Muscle of arm (tissue), 12 donors: ENCODE data around the gene APC2. TPM values are rescaled to one million over a fixed set of nuclear protein-coding genes. Genes with fewer than 3 reads are reported as not detected.
"Not testable (repeated sequence)": the region's sequence is repeated elsewhere in the genome, so short reads cannot be mapped to it uniquely, and the experiment has no call there.

Experiments
- DNase-seq: peaks from one replicate; pipeline ENCODE4 v3.0.0-alpha.2; 2013
- polyA plus RNA-seq, 12 donors: library from polyadenylated mRNA; unstranded; fragments of 120-200 nt; gene quantifications; one replicate each; pipeline ENCODE4 v1.2.1, GENCODE V29; 2013; ENCODE audit not compliant: insufficient read length in 12 of 12

Gene APC2
- polyA plus RNA-seq, 12 donors: 0.45 to 6.1 (median 0.74) TPM; not detected in 1

- no peak for DNase-seq
Measured at GRCh38 chr19:1509602-1510441, 59.9 kb downstream of the APC2 start.

GRCh38 chr19:1510442-1510806 is 60.5 kb downstream of the APC2 start:
- no peak for DNase-seq

- no peak for DNase-seq
Measured at GRCh38 chr19:1510807-1511206, 60.9 kb downstream of the APC2 start.

GRCh38 chr19:1511318-1512317 is 61.7 kb downstream of the APC2 start:
- no peak for DNase-seq

- no peak for DNase-seq
Measured at GRCh38 chr19:1512671-1513498, 63.0 kb downstream of the APC2 start, which contains the start of gene ADAMTSL5. Gene ADAMTSL5 (minus strand): TSS chr19:1513019. CDS start chr19:1510943, 2,076 bp downstream.

GRCh38 chr19:1513499-1514294 is 63.8 kb downstream of the APC2 start:
- DNase-seq: no peak

GRCh38 chr19:1514295-1514661 is 64.4 kb downstream of the APC2 start:
- no peak for DNase-seq

GRCh38 chr19:1514986-1515721 is 65.2 kb downstream of the APC2 start:
- DNase-seq: no peak

- DNase-seq: no peak
Measured at GRCh38 chr19:1516395-1516753, 66.5 kb downstream of the APC2 start.

GRCh38 chr19:1518471-1518870 is 68.5 kb downstream of the APC2 start:
- no peak for DNase-seq

- DNase-seq: not testable (repeated sequence)
Measured at GRCh38 chr19:1519802-1520201, 69.9 kb downstream of the APC2 start.

GRCh38 chr19:1520203-1520780 is 70.4 kb downstream of the APC2 start:
- DNase-seq: no peak

- no peak for DNase-seq
Measured at GRCh38 chr19:1521636-1522035, 71.7 kb downstream of the APC2 start.

- DNase-seq: no peak
Measured at GRCh38 chr19:1522061-1522460, 72.1 kb downstream of the APC2 start.

- DNase-seq: no peak
Measured at GRCh38 chr19:1522838-1523237, 72.9 kb downstream of the APC2 start.
